Middle frontal gyrus (tissue), 1 donor: ENCODE data around the gene LCP1.

Experiments
- DNase-seq: peaks from one replicate; pipeline ENCODE4 v3.0.0-alpha.2; 2015; ENCODE audit warnings: low spot score; ENCODE audit errors: extremely low spot score

The LCP1 gene

GRCh38 chr13:46102255-46102605, 79.7 kb downstream of the LCP1 start:
- no peak for DNase-seq

- DNase-seq, result no peak
Measured at GRCh38 chr13:46101484-46102254, 80.3 kb downstream of the LCP1 start.

GRCh38 chr13:46101002-46101401, 81.0 kb downstream of the LCP1 start:
- DNase-seq, result no peak

- no peak for DNase-seq
Measured at GRCh38 chr13:46100191-46100815, 81.7 kb downstream of the LCP1 start.

- DNase-seq, result no peak
Measured at GRCh38 chr13:46097663-46098062, 84.3 kb downstream of the LCP1 start.

- DNase-seq, result peak; percentile 20
Measured at GRCh38 chr13:46097015-46097414, 85.0 kb downstream of the LCP1 start.

GRCh38 chr13:46094478-46094877, 87.5 kb downstream of the LCP1 start:
- no peak for DNase-seq

GRCh38 chr13:46088821-46089562, 93.0 kb downstream of the LCP1 start:
- no peak for DNase-seq

- DNase-seq, result no peak
Measured at GRCh38 chr13:46087481-46087880, 94.5 kb downstream of the LCP1 start.

GRCh38 chr13:46086985-46087384, 95.0 kb downstream of the LCP1 start:
- no peak for DNase-seq

GRCh38 chr13:46086421-46086922, 95.5 kb downstream of the LCP1 start:
- no peak for DNase-seq

GRCh38 chr13:46085737-46086136, 96.2 kb downstream of the LCP1 start:
- no peak for DNase-seq

- no peak for DNase-seq
Measured at GRCh38 chr13:46082324-46082723, 99.7 kb downstream of the LCP1 start.

- no peak for DNase-seq
Measured at GRCh38 chr13:46079770-46080169, 102.2 kb downstream of the LCP1 start.

- DNase-seq, result no peak
Measured at GRCh38 chr13:46077265-46077664, 104.7 kb downstream of the LCP1 start.

- no peak for DNase-seq
Measured at GRCh38 chr13:46076827-46077226, 105.2 kb downstream of the LCP1 start.
